ENCODE results near the gene RAB25.

DNA sequence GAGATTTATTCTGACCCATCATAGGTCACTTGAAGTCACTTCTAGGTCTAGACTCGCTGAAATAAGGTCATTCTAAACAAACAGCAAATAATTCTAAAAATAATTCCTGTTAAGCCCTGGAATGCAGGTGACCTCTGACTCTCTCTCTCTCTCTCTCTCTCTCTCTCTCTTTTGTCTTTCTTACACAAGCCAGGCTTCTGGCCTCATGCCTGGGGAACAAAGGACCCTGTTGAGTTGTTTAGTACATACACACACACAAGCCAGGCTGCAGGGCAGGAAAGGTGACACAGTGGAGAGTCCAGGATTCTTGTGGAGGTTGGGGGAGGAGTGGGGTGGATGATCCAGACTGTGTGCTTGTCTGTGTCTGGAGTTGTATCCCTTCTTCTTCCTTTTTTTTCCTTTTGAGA is 25.3 kb downstream of the RAB25 start:
- TF ChIP-seq CTCF (optimal IDR thresholded peaks at IDR 0.05 in 1 of 3, IDR thresholded peaks at IDR 0.05 in 1 of 3, conservative IDR thresholded peaks at IDR 0.05 in 1 of 3; ENCODE audit: extremely low read depth in 1 of 3, insufficient read depth in 2 of 3, low read length in 3 of 3) (no peak), EZH2 (IDR thresholded peaks at IDR 0.05; ENCODE audit: low read length) (no peak)

Measured in keratinocyte (primary cell).